DMS53 treated with DMSO at 0.1 percent for 48 hours (cell line): ENCODE measurements around the gene IL26.
"Not testable (repeated sequence)": the region's sequence is repeated elsewhere in the genome, so short reads cannot be mapped to it uniquely, and the experiment has no call there.

Experiments
- DNase-seq: peaks from one replicate; lab custom pipeline; 2025; ENCODE audit not compliant: unreplicated experiment; lab: John Stamatoyannopoulos, UW

IL26 gene

GRCh38 chr12:68240975-68241374, 15.4 kb upstream of the IL26 start:
- no peak for DNase-seq

GRCh38 chr12:68240079-68240478, 14.5 kb upstream of the IL26 start:
- no peak for DNase-seq

- no peak for DNase-seq
These were observed 13.8 kb upstream of the IL26 start for GRCh38 chr12:68239309-68239982.

- no peak for DNase-seq
These were observed 12.0 kb upstream of the IL26 start for GRCh38 chr12:68237619-68238018.

- no peak for DNase-seq
These were observed 11.5 kb upstream of the IL26 start for GRCh38 chr12:68237078-68237477.

GRCh38 chr12:68236421-68237059, 10.9 kb upstream of the IL26 start:
- peak; percentile 54 for DNase-seq

GRCh38 chr12:68235576-68235975, 10.0 kb upstream of the IL26 start:
- no peak for DNase-seq

- DNase-seq = no peak
These were observed 8.5 kb upstream of the IL26 start for GRCh38 chr12:68234140-68234539.

GRCh38 chr12:68233498-68233897, 7.9 kb upstream of the IL26 start:
- no peak for DNase-seq

- DNase-seq = no peak
These were observed 6.1 kb upstream of the IL26 start for GRCh38 chr12:68231691-68232090.

- DNase-seq = no peak
These were observed 5.6 kb upstream of the IL26 start for GRCh38 chr12:68231229-68231628.

- no peak for DNase-seq
These were observed 4.3 kb upstream of the IL26 start for GRCh38 chr12:68229956-68230355.

GRCh38 chr12:68227356-68227755, 1.7 kb upstream of the IL26 start:
- DNase-seq = no peak

GRCh38 chr12:68224613-68225285, 861 bp downstream of the IL26 start:
- no peak for DNase-seq

- peak; percentile 81 for DNase-seq
These were observed 2.4 kb downstream of the IL26 start for GRCh38 chr12:68223067-68223747.

- no peak for DNase-seq
These were observed 3.3 kb downstream of the IL26 start for GRCh38 chr12:68222326-68222725.

GRCh38 chr12:68221497-68221896, 4.1 kb downstream of the IL26 start:
- DNase-seq = no peak

- no peak for DNase-seq
These were observed 14.7 kb downstream of the IL26 start for GRCh38 chr12:68210875-68211274.

GRCh38 chr12:68209048-68209728, 16.4 kb downstream of the IL26 start:
- not testable (repeated sequence) for DNase-seq

- no peak for DNase-seq
These were observed 18.3 kb downstream of the IL26 start for GRCh38 chr12:68207276-68207675.

GRCh38 chr12:68206446-68206845, 19.2 kb downstream of the IL26 start:
- DNase-seq = no peak
